ENCODE data around the gene UBL4B. TPM values are rescaled to one million over a fixed set of nuclear protein-coding genes. Genes with fewer than 3 reads are reported as not detected.

The UBL4B gene
- polyA plus RNA-seq, 1 donor (not counting 4 experiments of a cell fraction or from before 2014, with no cell fraction given): not detected

- DNase-seq (ENCODE audit: low read depth, low spot score): no peak
- no peak overlapping the region for H3K4me3 ChIP-seq (ENCODE audit: control insufficient read depth in 2 of 3, extremely low read depth in 1 of 3, insufficient read depth in 2 of 3, low read depth in 1 of 3, low read length in 3 of 3)
- FAIRE-seq: no peak
- H3K36me3 ChIP-seq (ENCODE audit: control insufficient read depth in 2 of 2, extremely low read depth in 1 of 2, insufficient read depth in 2 of 2, low read length in 2 of 2): no peaks in the 10 kb centered on the region
- H3K9ac ChIP-seq (ENCODE audit: control insufficient read depth, extremely low read depth, insufficient read depth, low read length): no peak overlapping the region
- no peak overlapping the region for H3K4me2 ChIP-seq (ENCODE audit: control insufficient read depth, extremely low read depth, insufficient read depth, low read depth, low read length)
- H3K4me1 ChIP-seq (ENCODE audit: control insufficient read depth, extremely low read depth, insufficient read depth, low read length): no peaks in the 10 kb centered on the region
- TF ChIP-seq CTCF (optimal IDR thresholded peaks at IDR 0.05 in 1 of 3, IDR thresholded peaks at IDR 0.05 in 1 of 3, conservative IDR thresholded peaks at IDR 0.05 in 1 of 3; ENCODE audit: extremely low read depth in 1 of 3, insufficient read depth in 2 of 3, low read length in 3 of 3) (no peak), EZH2 (IDR thresholded peaks at IDR 0.05; ENCODE audit: low read length) (no peak)
- no peaks in the 10 kb centered on the region for H3K9me3 ChIP-seq (ENCODE audit: control insufficient read depth, low read depth, low read length)
- no peak overlapping the region for H3K27ac ChIP-seq (ENCODE audit: control insufficient read depth, insufficient read depth, low read length)
- dilution Hi-C loops (cut with MboI; ENCODE audit: extremely low pct_ligation_motif_present, low sequenced_read_pairs): no loop called here
- H4K20me1 ChIP-seq (ENCODE audit: control insufficient read depth, extremely low read depth, insufficient read depth, low read length): no peaks in the 10 kb centered on the region
- no peaks in the 10 kb centered on the region for H3K9me1 ChIP-seq (ENCODE audit: control insufficient read depth, extremely low read depth, insufficient read depth, low read length)
- H3K79me2 ChIP-seq (ENCODE audit: control insufficient read depth, insufficient read depth, low read length): no peaks in the 10 kb centered on the region
- H3K27me3 ChIP-seq (ENCODE audit: control insufficient read depth, extremely low read depth, insufficient read depth, low read length): peaks cover 36% of the 10 kb centered on the region
- H2AFZ ChIP-seq (ENCODE audit: control insufficient read depth, low read length): no peak overlapping the region
Observed at GRCh38 chr1:110114173-110114572, 1.9 kb downstream of the UBL4B start.

- H3K9me3 ChIP-seq (ENCODE audit: control insufficient read depth, low read depth, low read length): no peaks in the 10 kb centered on the region
- no peaks in the 10 kb centered on the region for H3K9me1 ChIP-seq (ENCODE audit: control insufficient read depth, extremely low read depth, insufficient read depth, low read length)
- dilution Hi-C loops (cut with MboI; ENCODE audit: extremely low pct_ligation_motif_present, low sequenced_read_pairs): no loop called here
- H3K27ac ChIP-seq (ENCODE audit: control insufficient read depth, insufficient read depth, low read length): no peak overlapping the region
- no peak overlapping the region for H3K4me3 ChIP-seq (ENCODE audit: control insufficient read depth in 2 of 3, extremely low read depth in 1 of 3, insufficient read depth in 2 of 3, low read depth in 1 of 3, low read length in 3 of 3)
- no peaks in the 10 kb centered on the region for H3K36me3 ChIP-seq (ENCODE audit: control insufficient read depth in 2 of 2, extremely low read depth in 1 of 2, insufficient read depth in 2 of 2, low read length in 2 of 2)
- no peak for FAIRE-seq
- no peaks in the 10 kb centered on the region for H3K79me2 ChIP-seq (ENCODE audit: control insufficient read depth, insufficient read depth, low read length)
- no peak overlapping the region for H3K9ac ChIP-seq (ENCODE audit: control insufficient read depth, extremely low read depth, insufficient read depth, low read length)
- no peaks in the 10 kb centered on the region for H3K4me1 ChIP-seq (ENCODE audit: control insufficient read depth, extremely low read depth, insufficient read depth, low read length)
- H3K4me2 ChIP-seq (ENCODE audit: control insufficient read depth, extremely low read depth, insufficient read depth, low read depth, low read length): no peak overlapping the region
- peaks cover 33% of the 10 kb centered on the region for H3K27me3 ChIP-seq (ENCODE audit: control insufficient read depth, extremely low read depth, insufficient read depth, low read length)
- no peak overlapping the region for H2AFZ ChIP-seq (ENCODE audit: control insufficient read depth, low read length)
- no peak for DNase-seq (ENCODE audit: low read depth, low spot score)
- no peaks in the 10 kb centered on the region for H4K20me1 ChIP-seq (ENCODE audit: control insufficient read depth, extremely low read depth, insufficient read depth, low read length)
- TF ChIP-seq CTCF (optimal IDR thresholded peaks at IDR 0.05 in 1 of 3, IDR thresholded peaks at IDR 0.05 in 1 of 3, conservative IDR thresholded peaks at IDR 0.05 in 1 of 3; ENCODE audit: extremely low read depth in 1 of 3, insufficient read depth in 2 of 3, low read length in 3 of 3): no peak
- no peak for TF ChIP-seq EZH2 (IDR thresholded peaks at IDR 0.05; ENCODE audit: low read length)
Observed at GRCh38 chr1:110114784-110115183, 2.5 kb downstream of the UBL4B start.

Measured in keratinocyte (primary cell).